ENCODE data around the gene XNDC1N.

DNA sequence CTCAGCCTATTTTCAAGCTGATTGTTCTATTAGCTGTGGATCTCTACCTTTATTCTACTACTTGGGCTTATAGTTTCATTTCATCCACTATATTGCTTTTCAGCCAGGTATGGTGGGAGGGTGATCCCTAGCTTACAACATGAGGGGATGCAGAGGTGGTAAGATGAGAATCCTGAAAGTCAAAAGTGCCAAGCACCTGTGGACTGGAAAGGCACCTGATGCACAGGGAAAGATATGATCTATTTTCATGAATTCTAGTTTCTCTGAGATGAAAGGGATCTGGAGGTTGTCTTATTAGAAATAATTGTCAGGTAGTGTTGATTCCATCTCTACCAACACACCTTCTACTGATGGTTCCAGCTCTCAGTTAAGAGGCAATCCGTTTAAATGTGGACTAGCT is 48.7 kb upstream of the XNDC1N start:
- TF ChIP-seq EP300 (IDR thresholded peaks at IDR 0.05; ENCODE audit: borderline replicate concordance) (no peak), FOXM1 (IDR thresholded peaks at IDR 0.05; ENCODE audit: borderline replicate concordance, low read depth) (no peak), YY1 (IDR thresholded peaks at IDR 0.05; ENCODE audit: low read depth) (no peak), RAD21 (IDR thresholded peaks at IDR 0.05; ENCODE audit: low read depth) (no peak)
- TF ChIP-seq, protein P1, sequence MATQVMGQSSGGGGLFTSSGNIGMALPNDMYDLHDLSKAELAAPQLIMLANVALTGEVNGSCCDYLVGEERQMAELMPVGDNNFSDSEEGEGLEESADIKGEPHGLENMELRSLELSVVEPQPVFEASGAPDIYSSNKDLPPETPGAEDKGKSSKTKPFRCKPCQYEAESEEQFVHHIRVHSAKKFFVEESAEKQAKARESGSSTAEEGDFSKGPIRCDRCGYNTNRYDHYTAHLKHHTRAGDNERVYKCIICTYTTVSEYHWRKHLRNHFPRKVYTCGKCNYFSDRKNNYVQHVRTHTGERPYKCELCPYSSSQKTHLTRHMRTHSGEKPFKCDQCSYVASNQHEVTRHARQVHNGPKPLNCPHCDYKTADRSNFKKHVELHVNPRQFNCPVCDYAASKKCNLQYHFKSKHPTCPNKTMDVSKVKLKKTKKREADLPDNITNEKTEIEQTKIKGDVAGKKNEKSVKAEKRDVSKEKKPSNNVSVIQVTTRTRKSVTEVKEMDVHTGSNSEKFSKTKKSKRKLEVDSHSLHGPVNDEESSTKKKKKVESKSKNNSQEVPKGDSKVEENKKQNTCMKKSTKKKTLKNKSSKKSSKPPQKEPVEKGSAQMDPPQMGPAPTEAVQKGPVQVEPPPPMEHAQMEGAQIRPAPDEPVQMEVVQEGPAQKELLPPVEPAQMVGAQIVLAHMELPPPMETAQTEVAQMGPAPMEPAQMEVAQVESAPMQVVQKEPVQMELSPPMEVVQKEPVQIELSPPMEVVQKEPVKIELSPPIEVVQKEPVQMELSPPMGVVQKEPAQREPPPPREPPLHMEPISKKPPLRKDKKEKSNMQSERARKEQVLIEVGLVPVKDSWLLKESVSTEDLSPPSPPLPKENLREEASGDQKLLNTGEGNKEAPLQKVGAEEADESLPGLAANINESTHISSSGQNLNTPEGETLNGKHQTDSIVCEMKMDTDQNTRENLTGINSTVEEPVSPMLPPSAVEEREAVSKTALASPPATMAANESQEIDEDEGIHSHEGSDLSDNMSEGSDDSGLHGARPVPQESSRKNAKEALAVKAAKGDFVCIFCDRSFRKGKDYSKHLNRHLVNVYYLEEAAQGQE (IDR thresholded peaks at IDR 0.05; ENCODE audit: low read depth), result no peak
- TF ChIP-seq, protein P2, sequence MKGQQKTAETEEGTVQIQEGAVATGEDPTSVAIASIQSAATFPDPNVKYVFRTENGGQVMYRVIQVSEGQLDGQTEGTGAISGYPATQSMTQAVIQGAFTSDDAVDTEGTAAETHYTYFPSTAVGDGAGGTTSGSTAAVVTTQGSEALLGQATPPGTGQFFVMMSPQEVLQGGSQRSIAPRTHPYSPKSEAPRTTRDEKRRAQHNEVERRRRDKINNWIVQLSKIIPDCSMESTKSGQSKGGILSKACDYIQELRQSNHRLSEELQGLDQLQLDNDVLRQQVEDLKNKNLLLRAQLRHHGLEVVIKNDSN (IDR thresholded peaks at IDR 0.05), result no peak
